OCI-LY7 (cell line): ENCODE results near the gene TAS1R1. TPM values are rescaled to one million over a fixed set of nuclear protein-coding genes. Genes with fewer than 3 reads are reported as not detected.

ENCODE experiments used
- BruUV-seq: library from RNA; stranded (reverse); fragments of 400-500 nt; replicated peaks from 2 replicates; lab custom pipeline; 2021; lab: Mats Ljungman, UMichigan
- CTCF ChIA-PET: fragments of 300-600 bp; sonication (Branson Sonifier 250); formaldehyde crosslinking; loops from one replicate; lab custom pipeline; 2022; ENCODE audit warnings: antibody characterized with exemption; ENCODE audit not compliant: unreplicated experiment; lab: Charles Lee
- POLR2A ChIA-PET: fragments of 300-600 bp; sonication (Branson Sonifier 250); formaldehyde crosslinking; loops from one replicate; lab custom pipeline; 2022; ENCODE audit warnings: antibody characterized with exemption; lab: Charles Lee
- DNase-seq: peaks from one replicate; pipeline ENCODE4 v3.0.0-alpha.2; 2015; ENCODE audit warnings: low spot score
- H2AFZ ChIP-seq: fragments of 200-600 bp; sonication (generic), shearing (Covaris generic); 2 replicates; pipeline ENCODE4 v1.6.1; 2014; ENCODE audit warnings: mild to moderate bottlenecking, antibody characterized with exemption, low read length, moderate library complexity
- H3K27ac ChIP-seq: fragments of 200-600 bp; sonication (generic); 2 replicates; pipeline ENCODE4 v1.5.1; 2014; ENCODE audit warnings: mixed run types, low read depth, mild to moderate bottlenecking, moderate library complexity, low read length, inconsistent platforms; ENCODE audit not compliant: poor library complexity, severe bottlenecking
- H3K36me3 ChIP-seq: fragments of 200-600 bp; sonication (generic); 2 replicates; pipeline ENCODE4 v1.6.1; 2014; ENCODE audit warnings: mild to moderate bottlenecking, antibody characterized with exemption, low read length, moderate library complexity, mixed read lengths; ENCODE audit not compliant: insufficient read depth
- H3K4me1 ChIP-seq: fragments of 200-600 bp; sonication (generic); 2 replicates; pipeline ENCODE4 v1.5.1; 2014; ENCODE audit warnings: mild to moderate bottlenecking, low read length; ENCODE audit not compliant: insufficient read depth, poor library complexity, severe bottlenecking
- H3K4me2 ChIP-seq: fragments of 200-600 bp; sonication (generic); 2 replicates; pipeline ENCODE4 v1.6.1; 2014; ENCODE audit warnings: mild to moderate bottlenecking, low read length
- H3K4me3 ChIP-seq: fragments of 200-600 bp; sonication (generic); 2 replicates; pipeline ENCODE4 v1.5.1; 2014; ENCODE audit warnings: mild to moderate bottlenecking, low read depth, low read length; ENCODE audit not compliant: poor library complexity, severe bottlenecking
- H3K79me2 ChIP-seq: fragments of 200-600 bp; sonication (generic); 2 replicates; pipeline ENCODE4 v1.6.1; 2016; ENCODE audit warnings: low read depth, mild to moderate bottlenecking, low read length, moderate library complexity, mixed read lengths; ENCODE audit not compliant: insufficient read depth
- H3K9me2 ChIP-seq: fragments of 200-600 bp; sonication (generic); 2 replicates; pipeline ENCODE4 v1.6.1; 2016; ENCODE audit warnings: mild to moderate bottlenecking, low read length, mixed read lengths; ENCODE audit not compliant: insufficient read depth
- H3K9me3 ChIP-seq: fragments of 200-600 bp; sonication (generic); 2 replicates; pipeline ENCODE4 v1.6.1; 2014; ENCODE audit warnings: mild to moderate bottlenecking, mixed run types, low read length, mixed read lengths
- H4K20me1 ChIP-seq: fragments of 200-600 bp; sonication (generic); 2 replicates; pipeline ENCODE4 v1.6.1; 2014; ENCODE audit warnings: mild to moderate bottlenecking, antibody characterized with exemption, low read length, moderate library complexity, mixed read lengths; ENCODE audit not compliant: insufficient read depth
- EZH2phosphoT487 ChIP-seq: fragments of 200-600 bp; sonication (generic); IDR thresholded peaks from 2 replicates; pipeline ENCODE4 v1.6.1; 2018; ENCODE audit warnings: low read depth, borderline replicate concordance, mild to moderate bottlenecking, mixed run types, antibody characterized with exemption, low read length, moderate library complexity, mixed read lengths
- intact Hi-C: fragments of 100-400 bp; cut with micrococcal nuclease; formaldehyde crosslinking; loops from one replicate; pipeline ENCODE4 v1.10.0; 2022; ENCODE audit not compliant: unreplicated experiment
- total RNA-seq, 2 experiments: library from RNA; depleted of rRNA in 1 of 2; stranded (reverse); fragments of >200 nt in 1 of 2; shearing (Covaris generic) in 1 of 2; gene quantifications; 2 replicates each; pipeline ENCODE4 v1.2.3, GENCODE V29; 2014 to 2022
- TF ChIP-seq, protein P1 (sequence below): fragments of 200-600 bp; sonication (generic); conservative IDR thresholded peaks from 2 replicates; pipeline ENCODE4 v1.5.1; 2014; ENCODE audit warnings: mild to moderate bottlenecking, antibody characterized with exemption, low read length, moderate library complexity, mixed read lengths

The TAS1R1 gene
- total RNA-seq, 2 experiments from 2014 or later: 0.11 TPM; not detected in 1

DNA sequence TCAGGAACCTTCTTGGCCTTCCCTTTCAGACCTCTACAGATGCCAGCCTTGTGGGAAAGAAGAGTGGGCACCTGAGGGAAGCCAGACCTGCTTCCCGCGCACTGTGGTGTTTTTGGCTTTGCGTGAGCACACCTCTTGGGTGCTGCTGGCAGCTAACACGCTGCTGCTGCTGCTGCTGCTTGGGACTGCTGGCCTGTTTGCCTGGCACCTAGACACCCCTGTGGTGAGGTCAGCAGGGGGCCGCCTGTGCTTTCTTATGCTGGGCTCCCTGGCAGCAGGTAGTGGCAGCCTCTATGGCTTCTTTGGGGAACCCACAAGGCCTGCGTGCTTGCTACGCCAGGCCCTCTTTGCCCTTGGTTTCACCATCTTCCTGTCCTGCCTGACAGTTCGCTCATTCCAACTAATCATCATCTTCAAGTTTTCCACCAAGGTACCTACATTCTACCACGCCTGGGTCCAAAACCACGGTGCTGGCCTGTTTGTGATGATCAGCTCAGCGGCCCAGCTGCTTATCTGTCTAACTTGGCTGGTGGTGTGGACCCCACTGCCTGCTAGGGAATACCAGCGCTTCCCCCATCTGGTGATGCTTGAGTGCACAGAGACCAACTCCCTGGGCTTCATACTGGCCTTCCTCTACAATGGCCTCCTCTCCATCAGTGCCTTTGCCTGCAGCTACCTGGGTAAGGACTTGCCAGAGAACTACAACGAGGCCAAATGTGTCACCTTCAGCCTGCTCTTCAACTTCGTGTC is 23.7 kb downstream of the TAS1R1 start:
- Histone ChIP-seq H4K20me1 (no peaks in the 10 kb centered on the region), H3K79me2 (peaks cover 19% of the 10 kb centered on the region), H2AFZ (peak overlapping the region; percentile 60; the same call in 1 of the 2 replicates), H3K9me2 (no peaks in the 10 kb centered on the region), H3K4me3 (peak overlapping the region; percentile 86), H3K4me2 (peak overlapping the region; percentile 73), H3K4me1 (peaks cover 29% of the 10 kb centered on the region), H3K9me3 (no peaks in the 10 kb centered on the region), H3K36me3 (peaks cover 4% of the 10 kb centered on the region; the same call in 1 of the 2 replicates), H3K27ac (no peak overlapping the region)
- no TSS peak for BruUV-seq
- no peak for DNase-seq
- intact Hi-C loops: no loop called here
- ChIA-PET POLR2A (interaction anchor here (0.7 kb wide), 1 partner anchor 620 kb away, joined by 3 read pairs; no protein-coding TSS in a partner anchor), CTCF (interaction anchor here (1.3 kb wide), 1 partner anchor 8 kb away, joined by 5 read pairs; no protein-coding TSS in a partner anchor)
- TF ChIP-seq, protein P1, sequence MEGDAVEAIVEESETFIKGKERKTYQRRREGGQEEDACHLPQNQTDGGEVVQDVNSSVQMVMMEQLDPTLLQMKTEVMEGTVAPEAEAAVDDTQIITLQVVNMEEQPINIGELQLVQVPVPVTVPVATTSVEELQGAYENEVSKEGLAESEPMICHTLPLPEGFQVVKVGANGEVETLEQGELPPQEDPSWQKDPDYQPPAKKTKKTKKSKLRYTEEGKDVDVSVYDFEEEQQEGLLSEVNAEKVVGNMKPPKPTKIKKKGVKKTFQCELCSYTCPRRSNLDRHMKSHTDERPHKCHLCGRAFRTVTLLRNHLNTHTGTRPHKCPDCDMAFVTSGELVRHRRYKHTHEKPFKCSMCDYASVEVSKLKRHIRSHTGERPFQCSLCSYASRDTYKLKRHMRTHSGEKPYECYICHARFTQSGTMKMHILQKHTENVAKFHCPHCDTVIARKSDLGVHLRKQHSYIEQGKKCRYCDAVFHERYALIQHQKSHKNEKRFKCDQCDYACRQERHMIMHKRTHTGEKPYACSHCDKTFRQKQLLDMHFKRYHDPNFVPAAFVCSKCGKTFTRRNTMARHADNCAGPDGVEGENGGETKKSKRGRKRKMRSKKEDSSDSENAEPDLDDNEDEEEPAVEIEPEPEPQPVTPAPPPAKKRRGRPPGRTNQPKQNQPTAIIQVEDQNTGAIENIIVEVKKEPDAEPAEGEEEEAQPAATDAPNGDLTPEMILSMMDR: no peak
- no peak for TF ChIP-seq EZH2phosphoT487

DNA sequence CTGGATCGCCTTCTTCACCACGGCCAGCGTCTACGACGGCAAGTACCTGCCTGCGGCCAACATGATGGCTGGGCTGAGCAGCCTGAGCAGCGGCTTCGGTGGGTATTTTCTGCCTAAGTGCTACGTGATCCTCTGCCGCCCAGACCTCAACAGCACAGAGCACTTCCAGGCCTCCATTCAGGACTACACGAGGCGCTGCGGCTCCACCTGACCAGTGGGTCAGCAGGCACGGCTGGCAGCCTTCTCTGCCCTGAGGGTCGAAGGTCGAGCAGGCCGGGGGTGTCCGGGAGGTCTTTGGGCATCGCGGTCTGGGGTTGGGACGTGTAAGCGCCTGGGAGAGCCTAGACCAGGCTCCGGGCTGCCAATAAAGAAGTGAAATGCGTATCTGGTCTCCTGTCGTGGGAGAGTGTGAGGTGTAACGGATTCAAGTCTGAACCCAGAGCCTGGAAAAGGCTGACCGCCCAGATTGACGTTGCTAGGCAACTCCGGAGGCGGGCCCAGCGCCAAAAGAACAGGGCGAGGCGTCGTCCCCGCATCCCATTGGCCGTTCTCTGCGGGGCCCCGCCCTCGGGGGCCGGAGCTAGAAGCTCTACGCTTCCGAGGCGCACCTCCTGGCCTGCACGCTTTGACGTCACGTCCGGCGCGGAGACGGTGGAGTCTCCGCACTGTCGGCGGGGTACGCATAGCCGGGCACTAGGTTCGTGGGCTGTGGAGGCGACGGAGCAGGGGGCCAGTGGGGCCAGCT is 24.4 kb downstream of the TAS1R1 start, which contains the start of gene ZBTB48:
Gene ZBTB48, plus strand, starts transcription at position 621 of the 745 bp plus-strand sequence. CDS start 616 bp downstream, outside the sequence.
- H3K9me3 ChIP-seq: no peaks in the 10 kb centered on the region
- intact Hi-C loops: loop anchor here (1.0 kb wide), 1 partner anchor 25 kb away; the partner anchor contains the start of gene NOL9
- H3K27ac ChIP-seq: peak within 1 kb of the TSS; percentile 38
- peaks cover 19% of the 10 kb centered on the region for H3K79me2 ChIP-seq
- no peak for TF ChIP-seq EZH2phosphoT487
- TF ChIP-seq, protein P1: no peak
- BruUV-seq: no TSS peak
- ChIA-PET CTCF (interaction anchor here (0.6 to 1.3 kb wide), 5 partner anchors 9 to 413 kb away, joined by 3 to 10 read pairs (median 5); partner anchors contain the start of genes NOL9 and TAS1R1), POLR2A (interaction anchor here (0.6 to 1.2 kb wide), 6 partner anchors 9 to 619 kb away, joined by 3 to 7 read pairs (median 3); partner anchors contain the start of genes PHF13 and THAP3)
- peaks cover 4% of the 10 kb centered on the region; the same call in 1 of the 2 replicates for H3K36me3 ChIP-seq
- H3K4me2 ChIP-seq: peak within 1 kb of the TSS; percentile 98
- peak within 1 kb of the TSS; percentile 60; the same call in 1 of the 2 replicates for H2AFZ ChIP-seq
- peak within 1 kb of the TSS; percentile 86 for H3K4me3 ChIP-seq
- DNase-seq: peak; percentile 98
- no peaks in the 10 kb centered on the region for H3K9me2 ChIP-seq
- no peaks in the 10 kb centered on the region for H4K20me1 ChIP-seq
- H3K4me1 ChIP-seq: peaks cover 29% of the 10 kb centered on the region
